PC-9 (cell line): ENCODE results near the gene PAX1.

Experiments used
- EZH2 ChIP-seq: fragments of 200-600 bp; sonication (generic); IDR thresholded peaks from 2 replicates; pipeline ENCODE4 v1.8.0; 2017; ENCODE audit warnings: antibody characterized with exemption, low read depth
- TF ChIP-seq, protein P1 (sequence below): fragments of 200-600 bp; sonication (generic); conservative IDR thresholded peaks from 2 replicates; pipeline ENCODE4 v1.6.1; 2017; ENCODE audit warnings: mixed run types, antibody characterized with exemption, mild to moderate bottlenecking, moderate library complexity

DNA sequence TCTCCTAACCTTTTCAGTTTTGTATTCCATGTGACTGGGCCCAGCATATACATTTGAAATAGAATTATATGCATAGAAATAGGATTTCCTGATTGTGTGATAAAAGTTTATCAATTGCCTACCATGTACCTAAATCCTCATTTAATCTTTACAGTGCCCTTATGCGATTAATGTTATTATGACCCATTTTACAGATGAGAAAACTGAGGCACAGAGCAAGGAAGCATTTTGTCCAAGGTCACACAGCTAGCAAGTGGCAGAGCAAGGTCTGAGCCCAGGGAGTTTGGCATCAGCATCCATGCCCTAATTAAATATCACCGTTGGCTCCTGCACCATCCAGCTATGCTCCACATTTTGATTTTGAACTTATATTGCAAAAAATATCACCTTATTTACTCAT, 28.2 kb upstream of the PAX1 start:
- TF ChIP-seq, protein P1, sequence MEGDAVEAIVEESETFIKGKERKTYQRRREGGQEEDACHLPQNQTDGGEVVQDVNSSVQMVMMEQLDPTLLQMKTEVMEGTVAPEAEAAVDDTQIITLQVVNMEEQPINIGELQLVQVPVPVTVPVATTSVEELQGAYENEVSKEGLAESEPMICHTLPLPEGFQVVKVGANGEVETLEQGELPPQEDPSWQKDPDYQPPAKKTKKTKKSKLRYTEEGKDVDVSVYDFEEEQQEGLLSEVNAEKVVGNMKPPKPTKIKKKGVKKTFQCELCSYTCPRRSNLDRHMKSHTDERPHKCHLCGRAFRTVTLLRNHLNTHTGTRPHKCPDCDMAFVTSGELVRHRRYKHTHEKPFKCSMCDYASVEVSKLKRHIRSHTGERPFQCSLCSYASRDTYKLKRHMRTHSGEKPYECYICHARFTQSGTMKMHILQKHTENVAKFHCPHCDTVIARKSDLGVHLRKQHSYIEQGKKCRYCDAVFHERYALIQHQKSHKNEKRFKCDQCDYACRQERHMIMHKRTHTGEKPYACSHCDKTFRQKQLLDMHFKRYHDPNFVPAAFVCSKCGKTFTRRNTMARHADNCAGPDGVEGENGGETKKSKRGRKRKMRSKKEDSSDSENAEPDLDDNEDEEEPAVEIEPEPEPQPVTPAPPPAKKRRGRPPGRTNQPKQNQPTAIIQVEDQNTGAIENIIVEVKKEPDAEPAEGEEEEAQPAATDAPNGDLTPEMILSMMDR = no peak
- no peak for TF ChIP-seq EZH2
